Ascending aorta (tissue), 2 donors: ENCODE results near the gene KIAA1586. TPM values are rescaled to one million over a fixed set of nuclear protein-coding genes. Genes with fewer than 3 reads are reported as not detected.
"Not testable (repeated sequence)": the region's sequence is repeated elsewhere in the genome, so short reads cannot be mapped to it uniquely, and the experiment has no call there.

Experiments used
- DNase-seq, 2 donors: peaks; one replicate each; pipeline ENCODE4 v3.0.0-alpha.2; 2019; ENCODE audit warnings: low spot score in 2 of 2
- H3K27ac ChIP-seq, 2 donors: fragments of 200-600 bp; sonication (generic); one replicate each; pipeline ENCODE4 v1.5.1; 2016 to 2017; ENCODE audit warnings: mild to moderate bottlenecking in 1 of 2
- H3K27me3 ChIP-seq: fragments of 200-600 bp; sonication (generic); one replicate; pipeline ENCODE4 v1.5.1; 2017
- H3K36me3 ChIP-seq, 2 donors: fragments of 200-600 bp; sonication (generic); one replicate each; pipeline ENCODE4 v1.5.1; 2016
- H3K4me1 ChIP-seq, 2 donors: fragments of 200-600 bp; sonication (generic); one replicate each; pipeline ENCODE4 v1.5.1; 2016 to 2017; ENCODE audit warnings: mild to moderate bottlenecking in 1 of 2
- H3K4me3 ChIP-seq, 2 donors: fragments of 200-600 bp; sonication (generic); one replicate each; pipeline ENCODE4 v1.5.1; 2016 to 2017; ENCODE audit warnings: mild to moderate bottlenecking in 1 of 2
- H3K9me3 ChIP-seq, 2 donors: fragments of 200-600 bp; sonication (generic); one replicate each; pipeline ENCODE4 v1.5.1; 2016
- intact Hi-C: fragments of 100-400 bp; cut with DNase I; formaldehyde crosslinking; loops from one replicate; pipeline ENCODE4 v1.15.1; 2023
- total RNA-seq: library from RNA; depleted of rRNA; stranded (reverse); fragments of >200 nt; gene quantifications from one replicate; pipeline ENCODE4 v1.1.0, GENCODE V29; 2016
- TF ChIP-seq, protein P1 (sequence below), 3 experiments: fragments of 200-600 bp in 2 of 3; fragments of 450-650 bp in 1 of 3; sonication (generic) in 2 of 3; IDR thresholded peaks; one replicate each; pipeline ENCODE4 v1.5.1; 2016 to 2019; ENCODE audit warnings: antibody characterized with exemption in 3 of 3, mild to moderate bottlenecking in 1 of 3, moderate library complexity in 1 of 3

KIAA1586 gene, protein sequence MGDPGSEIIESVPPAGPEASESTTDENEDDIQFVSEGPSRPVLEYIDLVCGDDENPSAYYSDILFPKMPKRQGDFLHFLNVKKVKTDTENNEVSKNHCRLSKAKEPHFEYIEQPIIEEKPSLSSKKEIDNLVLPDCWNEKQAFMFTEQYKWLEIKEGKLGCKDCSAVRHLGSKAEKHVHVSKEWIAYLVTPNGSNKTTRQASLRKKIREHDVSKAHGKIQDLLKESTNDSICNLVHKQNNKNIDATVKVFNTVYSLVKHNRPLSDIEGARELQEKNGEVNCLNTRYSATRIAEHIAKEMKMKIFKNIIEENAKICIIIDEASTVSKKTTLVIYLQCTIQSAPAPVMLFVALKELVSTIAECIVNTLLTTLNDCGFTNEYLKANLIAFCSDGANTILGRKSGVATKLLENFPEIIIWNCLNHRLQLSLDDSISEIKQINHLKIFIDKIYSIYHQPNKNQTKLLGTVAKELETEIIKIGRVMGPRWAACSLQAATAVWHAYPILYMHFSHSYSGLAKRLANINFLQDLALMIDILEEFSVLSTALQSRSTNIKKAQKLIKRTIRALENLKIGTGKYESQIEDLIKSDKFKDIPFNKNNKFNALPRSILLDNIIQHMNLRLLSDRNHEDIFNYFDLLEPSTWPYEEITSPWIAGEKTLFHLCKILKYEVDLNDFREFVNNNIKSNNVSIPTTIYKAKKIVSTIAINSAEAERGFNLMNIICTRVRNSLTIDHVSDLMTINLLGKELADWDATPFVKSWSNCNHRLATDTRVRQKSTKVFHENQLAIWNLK
- total RNA-seq, result 2.0 TPM

DNA sequence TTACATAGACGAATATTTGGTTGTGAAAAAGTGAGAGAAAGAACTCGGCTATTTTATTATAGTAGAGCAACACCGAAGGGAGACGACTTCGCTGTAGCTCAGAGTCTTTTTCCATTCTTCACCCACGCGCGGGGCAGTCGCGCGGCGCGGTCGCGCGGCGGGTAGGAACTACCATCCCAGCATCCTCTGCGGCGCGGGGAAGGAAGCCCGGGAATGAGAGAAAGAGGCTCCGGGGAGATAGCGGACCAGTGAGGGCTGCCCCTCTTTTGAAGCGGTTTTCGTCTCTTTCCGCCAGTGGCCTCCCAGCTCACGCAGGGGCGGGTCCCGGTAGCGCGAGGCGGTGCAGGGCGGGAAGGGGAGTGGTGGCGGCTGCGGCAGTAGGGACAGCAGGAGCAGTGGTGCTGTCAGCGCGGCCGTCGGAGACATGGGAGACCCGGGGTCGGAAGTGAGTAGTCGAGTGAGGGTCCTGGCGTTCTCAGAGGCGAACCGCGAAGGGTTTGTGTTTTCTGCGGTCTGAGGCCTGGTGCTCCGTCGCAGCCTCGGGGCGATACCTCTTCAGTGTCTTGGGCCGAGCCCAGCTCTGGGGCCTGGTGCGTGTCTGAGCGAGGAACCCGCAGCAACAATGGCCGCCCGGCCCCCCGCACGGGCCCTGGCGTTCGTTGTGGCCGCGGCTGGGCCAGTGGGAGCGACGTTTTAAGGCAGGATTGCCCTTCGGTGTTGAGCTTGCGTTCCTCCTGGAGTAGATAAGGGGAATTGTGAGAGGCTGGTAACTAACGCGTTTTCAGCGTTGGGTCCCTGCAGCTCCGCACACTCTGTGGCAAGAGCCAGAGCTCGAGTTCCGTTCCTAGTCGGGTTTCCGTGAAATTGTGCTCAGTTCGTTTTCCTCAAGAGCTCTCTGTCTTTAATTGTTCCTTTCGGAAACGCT is at the start of gene KIAA1586:
Gene KIAA1586, plus strand, starts transcription at position 362 of the 925 bp plus-strand sequence. Its CDS starts 63 bp downstream, at position 425.
- peaks cover 1 to 13% of the 10 kb centered on the region in 2 donors for H3K36me3 ChIP-seq

DNA sequence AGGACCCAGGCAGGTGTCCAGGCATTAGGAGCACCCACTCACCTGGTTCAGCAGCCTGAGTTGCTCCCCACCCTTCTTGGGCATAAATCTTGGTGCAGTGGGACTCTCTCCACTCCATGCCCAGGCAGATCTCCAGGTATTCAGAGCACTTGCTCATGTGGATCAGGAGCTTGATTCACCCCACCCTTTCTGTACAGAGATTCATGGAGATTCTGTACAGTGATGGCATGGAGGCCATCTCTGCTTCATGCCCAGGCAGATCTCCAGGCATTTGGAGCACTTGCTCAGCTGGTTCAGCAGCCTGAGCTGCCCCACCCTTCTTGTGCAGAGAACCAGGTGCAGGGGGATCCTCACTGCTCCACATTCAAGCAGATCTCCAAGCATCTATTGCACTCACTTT is 47.4 kb upstream of the KIAA1586 start:
- no peak overlapping the region for H3K4me3 ChIP-seq
- peaks cover 0 to 4% of the 10 kb centered on the region in 2 donors for H3K9me3 ChIP-seq
- no peak for DNase-seq
- intact Hi-C loops, result no loop called here
- H3K4me1 ChIP-seq, result no peaks in the 10 kb centered on the region
- H3K27ac ChIP-seq, result no peak overlapping the region
- TF ChIP-seq, protein P1, sequence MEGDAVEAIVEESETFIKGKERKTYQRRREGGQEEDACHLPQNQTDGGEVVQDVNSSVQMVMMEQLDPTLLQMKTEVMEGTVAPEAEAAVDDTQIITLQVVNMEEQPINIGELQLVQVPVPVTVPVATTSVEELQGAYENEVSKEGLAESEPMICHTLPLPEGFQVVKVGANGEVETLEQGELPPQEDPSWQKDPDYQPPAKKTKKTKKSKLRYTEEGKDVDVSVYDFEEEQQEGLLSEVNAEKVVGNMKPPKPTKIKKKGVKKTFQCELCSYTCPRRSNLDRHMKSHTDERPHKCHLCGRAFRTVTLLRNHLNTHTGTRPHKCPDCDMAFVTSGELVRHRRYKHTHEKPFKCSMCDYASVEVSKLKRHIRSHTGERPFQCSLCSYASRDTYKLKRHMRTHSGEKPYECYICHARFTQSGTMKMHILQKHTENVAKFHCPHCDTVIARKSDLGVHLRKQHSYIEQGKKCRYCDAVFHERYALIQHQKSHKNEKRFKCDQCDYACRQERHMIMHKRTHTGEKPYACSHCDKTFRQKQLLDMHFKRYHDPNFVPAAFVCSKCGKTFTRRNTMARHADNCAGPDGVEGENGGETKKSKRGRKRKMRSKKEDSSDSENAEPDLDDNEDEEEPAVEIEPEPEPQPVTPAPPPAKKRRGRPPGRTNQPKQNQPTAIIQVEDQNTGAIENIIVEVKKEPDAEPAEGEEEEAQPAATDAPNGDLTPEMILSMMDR (IDR thresholded peaks at IDR 0.05), result no peak
- no peaks in the 10 kb centered on the region for H3K27me3 ChIP-seq
- H3K36me3 ChIP-seq, result no peaks in the 10 kb centered on the region

More for the DNA sequence above, at the start of gene KIAA1586:
- DNase-seq, result peak; percentile 62 to 95
- Histone ChIP-seq H3K4me3 (peak within 1 kb of the TSS; percentile 58 to 59), H3K4me1 (peaks cover 0 to 12% of the 10 kb centered on the region in 2 donors)
- H3K9me3 ChIP-seq, H3K27me3 ChIP-seq, H3K27ac ChIP-seq: not testable (repeated sequence)
- intact Hi-C loops, result loop anchor here (1.0 to 5.0 kb wide), 3 partner anchors 41 to 270 kb away; partner anchors contain the start of gene BAG2

DNA sequence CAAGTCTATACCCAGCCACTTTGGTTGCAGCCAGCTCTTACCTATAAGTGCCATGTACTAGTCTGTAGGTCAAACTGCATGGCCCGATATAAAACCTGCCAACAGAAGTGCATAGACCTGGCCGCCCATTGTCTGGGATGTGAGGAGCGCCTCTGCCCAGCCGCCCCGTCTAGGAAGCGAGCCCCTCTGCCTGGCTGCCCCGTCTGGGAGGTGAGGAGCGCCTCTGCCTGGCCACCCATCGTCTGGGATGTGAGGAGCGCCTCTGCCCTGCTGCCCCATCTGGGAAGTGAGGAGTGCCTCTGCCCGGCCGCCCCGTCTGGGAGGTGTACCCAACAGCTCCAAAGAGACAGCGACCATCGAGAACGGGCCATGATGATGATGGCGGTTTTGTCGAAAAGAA is 46.7 kb upstream of the KIAA1586 start:
- H3K9me3 ChIP-seq, intact Hi-C loops, DNase-seq, H3K27ac ChIP-seq, H3K36me3 ChIP-seq, H3K27me3 ChIP-seq, H3K4me3 ChIP-seq, H3K4me1 ChIP-seq: not testable (repeated sequence)

DNA sequence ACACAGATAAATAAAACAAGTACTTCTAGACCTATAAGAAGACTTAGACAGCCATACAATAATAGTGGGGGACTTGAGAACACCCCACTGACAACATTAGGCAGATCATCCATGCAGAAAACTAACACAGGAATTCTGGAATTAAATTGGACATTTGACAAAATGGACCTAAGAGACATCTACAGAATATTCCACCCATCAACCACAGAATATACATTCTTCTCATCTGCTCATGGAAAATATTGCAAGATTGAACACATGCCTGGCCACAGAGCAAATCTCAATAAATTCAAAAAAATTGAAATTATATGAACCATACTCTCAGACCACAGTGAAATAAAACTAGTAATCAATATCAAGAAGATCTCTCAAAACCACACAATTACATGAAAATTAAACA is 44.3 kb upstream of the KIAA1586 start:
- Histone ChIP-seq H3K36me3 (no peaks in the 10 kb centered on the region), H3K4me3 (no peak overlapping the region), H3K27ac (no peak overlapping the region), H3K4me1 (no peaks in the 10 kb centered on the region), H3K27me3 (no peaks in the 10 kb centered on the region), H3K9me3 (peaks cover 0 to 4% of the 10 kb centered on the region in 2 donors)
- TF ChIP-seq, protein P1 (IDR thresholded peaks at IDR 0.05), result no peak
- DNase-seq, result no peak
- intact Hi-C loops, result no loop called here

DNA sequence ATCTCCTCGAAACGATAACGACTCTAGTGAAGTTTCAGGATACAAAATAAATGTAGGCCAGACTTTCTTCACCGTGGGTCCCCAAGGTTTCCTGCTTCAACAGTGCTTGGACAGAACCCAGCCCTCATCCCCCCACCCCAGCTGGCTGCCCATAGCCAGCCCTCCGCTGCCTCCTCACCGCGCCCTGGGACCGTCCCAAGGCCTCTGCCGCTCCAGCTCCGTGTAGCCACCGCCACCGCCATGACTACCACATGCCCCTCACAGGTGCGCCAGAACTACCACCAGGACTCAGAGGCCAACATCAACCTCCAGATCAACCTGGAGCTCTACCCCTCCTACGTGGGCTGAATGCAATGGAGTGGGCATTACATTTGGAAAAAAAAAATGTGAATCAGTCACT is 42.2 kb upstream of the KIAA1586 start:
- Histone ChIP-seq H3K4me3 (no peak overlapping the region), H3K4me1 (no peaks in the 10 kb centered on the region), H3K36me3 (no peaks in the 10 kb centered on the region), H3K27me3 (no peaks in the 10 kb centered on the region), H3K9me3 (peaks cover 0 to 2% of the 10 kb centered on the region in 2 donors), H3K27ac (no peak overlapping the region)
- TF ChIP-seq, protein P1 (IDR thresholded peaks at IDR 0.05), result no peak
- no peak for DNase-seq
- intact Hi-C loops, result no loop called here

DNA sequence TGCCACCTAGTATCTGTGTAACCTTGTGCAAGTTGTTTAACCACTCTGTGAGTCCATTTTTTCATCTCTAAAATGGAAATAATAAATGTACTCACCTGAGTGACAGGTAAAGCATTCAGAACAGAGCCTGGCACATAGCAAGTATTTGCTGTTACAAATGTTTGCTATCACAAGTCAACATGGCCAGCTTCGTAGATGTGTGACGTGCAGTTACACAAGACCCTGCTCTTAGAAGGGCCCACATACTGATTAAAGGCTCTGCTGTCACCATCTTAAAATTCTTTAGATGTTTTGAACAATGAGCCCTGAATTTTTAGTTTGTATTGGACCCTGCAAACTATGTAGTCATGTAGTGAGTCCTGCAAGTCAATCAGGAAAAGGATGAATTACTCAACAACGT is 40.4 kb upstream of the KIAA1586 start:
- TF ChIP-seq, protein P1 (IDR thresholded peaks at IDR 0.05), result no peak
- Histone ChIP-seq H3K36me3 (no peaks in the 10 kb centered on the region), H3K4me1 (no peaks in the 10 kb centered on the region), H3K4me3 (no peak overlapping the region), H3K27ac (no peak overlapping the region), H3K27me3 (no peaks in the 10 kb centered on the region), H3K9me3 (no peaks in the 10 kb centered on the region)
- intact Hi-C loops, result no loop called here
- no peak for DNase-seq

DNA sequence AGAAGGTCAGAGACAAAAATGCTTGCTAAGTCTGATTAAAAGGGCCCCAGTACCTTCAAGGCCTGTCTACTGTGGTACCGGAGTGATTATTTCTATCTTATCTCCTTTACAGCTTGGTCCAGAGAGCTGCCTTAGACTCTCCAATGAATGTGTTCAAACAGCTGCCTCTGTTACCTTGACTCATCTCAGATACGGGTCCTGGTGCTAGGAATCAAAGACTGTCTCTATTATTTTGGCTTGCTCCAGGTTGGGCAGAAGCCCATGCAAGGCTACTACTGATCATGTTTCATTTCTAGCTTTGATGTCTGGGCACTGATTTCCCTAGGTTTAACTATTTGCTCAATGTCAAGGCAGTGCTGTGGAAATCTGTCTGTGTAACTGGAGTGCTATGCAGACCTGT is 38.4 kb upstream of the KIAA1586 start:
- H3K4me1 ChIP-seq, H3K27ac ChIP-seq, H3K27me3 ChIP-seq, H3K4me3 ChIP-seq, H3K36me3 ChIP-seq, intact Hi-C loops, H3K9me3 ChIP-seq, DNase-seq: not testable (repeated sequence)
